Measurements from ENCODE around the gene U2AF1L4. TPM values are rescaled to one million over a fixed set of nuclear protein-coding genes. Genes with fewer than 3 reads are reported as not detected.

U2AF1L4 gene
- total and polyA plus RNA-seq, 2 donors (not counting 1 experiment from before 2014, with no cell fraction given) = 62.1 to 89.7 TPM

- H3K4me3 Mint-ChIP-seq = peak overlapping the region; percentile 37
- Histone ChIP-seq H3K4me2 (replicated peaks; ENCODE audit: low read depth, low read length, poor library complexity, severe bottlenecking) (no peak overlapping the region), H4K20me1 (ENCODE audit: control insufficient read depth, insufficient read depth, low read length, poor library complexity, severe bottlenecking) (no peaks in the 10 kb centered on the region), H3K79me2 (ENCODE audit: control insufficient read depth, insufficient read depth, low read length) (peaks cover 4% of the 10 kb centered on the region), H2AFZ (ENCODE audit: insufficient read depth, low read depth, low read length, poor library complexity, severe bottlenecking) (no peak overlapping the region), H3K4me1 (ENCODE audit: control insufficient read depth in 2 of 2, insufficient read depth in 2 of 2, low read length in 2 of 2) (peaks cover 10 to 16% of the 10 kb centered on the region in 2 donors), H3K9ac (ENCODE audit: low read length) (no peak overlapping the region), H3K9me3 (ENCODE audit: control extremely low read depth in 1 of 3, control insufficient read depth in 2 of 3, insufficient read depth in 1 of 3, low read length in 2 of 3) (no peaks in the 10 kb centered on the region), H3K27ac (ENCODE audit: low read length in 2 of 2) (no peak overlapping the region), H3K27me3 (replicated peaks in 1 of 4; ENCODE audit: control extremely low read depth in 1 of 4, control insufficient read depth in 3 of 4, insufficient read depth in 4 of 4, low read length in 3 of 4) (no peaks in the 10 kb centered on the region), H3K4me3 (ENCODE audit: control extremely low read depth in 1 of 5, extremely low read depth in 1 of 5, insufficient read depth in 1 of 5, low read depth in 2 of 5, low read length in 4 of 5) (no peak overlapping the region), H3K36me3 (replicated peaks in 1 of 2; ENCODE audit: control extremely low read depth in 1 of 2, control insufficient read depth in 1 of 2, extremely low read depth in 1 of 2, insufficient read depth in 2 of 2, low read length in 1 of 2) (peaks cover 0 to 5% of the 10 kb centered on the region in 2 experiments)
- CTCF ChIA-PET = interaction anchor here (0.5 kb wide), 1 partner anchor 272 kb away, joined by 3 read pairs; no protein-coding TSS in a partner anchor
- TF ChIP-seq EZH2 (IDR thresholded peaks at IDR 0.05; ENCODE audit: borderline replicate concordance, insufficient read depth, low read depth, low read length, poor library complexity, severe bottlenecking) (no peak), CTCF (IDR thresholded peaks at IDR 0.05) (no peak)
- POLR2A ChIA-PET = no interaction called here
- H3K27ac Mint-ChIP-seq = no peak overlapping the region
- ATAC-seq (ENCODE audit: low read depth) = no peak
- no peak for DNase-seq
- H3K27me3 Mint-ChIP-seq = no peaks in the 10 kb centered on the region
- intact Hi-C loops (cut with micrococcal nuclease) = no loop called here
- H3K9me3 Mint-ChIP-seq (ENCODE audit: insufficient read depth) = no peaks in the 10 kb centered on the region
- peaks cover 10% of the 10 kb centered on the region for H3K4me1 Mint-ChIP-seq
- WGBS (ENCODE audit: insufficient coverage) = 82% methylated on average over 7 of the region's 7 CpGs
Measured at GRCh38 chr19:35777961-35778360, 32.7 kb upstream of the U2AF1L4 start.

GRCh38 chr19:35777086-35777841 lies 32.0 kb upstream of the U2AF1L4 start:
- DNase-seq (no peak), ATAC-seq (ENCODE audit: low read depth) (no peak)
- 90% methylated on average over 18 of the region's 19 CpGs for WGBS (ENCODE audit: insufficient coverage)
- peaks cover 0 to 2% of the 10 kb centered on the region in 2 experiments for H3K36me3 ChIP-seq (replicated peaks in 1 of 2; ENCODE audit: control extremely low read depth in 1 of 2, control insufficient read depth in 1 of 2, extremely low read depth in 1 of 2, insufficient read depth in 2 of 2, low read length in 1 of 2)
- POLR2A ChIA-PET = no interaction called here
- H4K20me1 ChIP-seq (ENCODE audit: control insufficient read depth, insufficient read depth, low read length, poor library complexity, severe bottlenecking) = no peaks in the 10 kb centered on the region
- no peak overlapping the region for H3K4me3 ChIP-seq (ENCODE audit: control extremely low read depth in 1 of 5, extremely low read depth in 1 of 5, insufficient read depth in 1 of 5, low read depth in 2 of 5, low read length in 4 of 5)
- peak overlapping the region; percentile 61 for H3K4me3 Mint-ChIP-seq
- TF ChIP-seq EZH2 (IDR thresholded peaks at IDR 0.05; ENCODE audit: borderline replicate concordance, insufficient read depth, low read depth, low read length, poor library complexity, severe bottlenecking) (no peak), CTCF (IDR thresholded peaks at IDR 0.05) (no peak)
- no peak overlapping the region for H3K27ac ChIP-seq (ENCODE audit: low read length in 2 of 2)
- no peaks in the 10 kb centered on the region for H3K27me3 Mint-ChIP-seq
- H3K4me1 ChIP-seq (ENCODE audit: control insufficient read depth in 2 of 2, insufficient read depth in 2 of 2, low read length in 2 of 2) = peaks cover 10 to 16% of the 10 kb centered on the region in 2 donors
- H3K9ac ChIP-seq (ENCODE audit: low read length) = no peak overlapping the region
- H3K79me2 ChIP-seq (ENCODE audit: control insufficient read depth, insufficient read depth, low read length) = peaks cover 4% of the 10 kb centered on the region
- H3K9me3 Mint-ChIP-seq (ENCODE audit: insufficient read depth) = no peaks in the 10 kb centered on the region
- H2AFZ ChIP-seq (ENCODE audit: insufficient read depth, low read depth, low read length, poor library complexity, severe bottlenecking) = no peak overlapping the region
- H3K4me1 Mint-ChIP-seq = peaks cover 10% of the 10 kb centered on the region
- CTCF ChIA-PET = interaction anchor here (0.5 kb wide), 1 partner anchor 273 kb away, joined by 3 read pairs; no protein-coding TSS in a partner anchor
- H3K9me3 ChIP-seq (ENCODE audit: control extremely low read depth in 1 of 3, control insufficient read depth in 2 of 3, insufficient read depth in 1 of 3, low read length in 2 of 3) = no peaks in the 10 kb centered on the region
- H3K27ac Mint-ChIP-seq = no peak overlapping the region
- no peak overlapping the region for H3K4me2 ChIP-seq (replicated peaks; ENCODE audit: low read depth, low read length, poor library complexity, severe bottlenecking)
- intact Hi-C loops (cut with micrococcal nuclease) = no loop called here
- no peaks in the 10 kb centered on the region for H3K27me3 ChIP-seq (replicated peaks in 1 of 4; ENCODE audit: control extremely low read depth in 1 of 4, control insufficient read depth in 3 of 4, insufficient read depth in 4 of 4, low read length in 3 of 4)
